Non-pigmented ciliary epithelial cell (primary cell): ENCODE measurements around the gene COL6A2.

Experiments
- DNase-seq: peaks from one replicate; pipeline ENCODE4 v3.0.0-alpha.2; 2010; ENCODE audit warnings: low read depth

Gene COL6A2

GRCh38 chr21:46114963-46115362 lies 17.1 kb downstream of the COL6A2 start:
- no peak for DNase-seq

- DNase-seq, result no peak
Measured at GRCh38 chr21:46115441-46116188, 17.7 kb downstream of the COL6A2 start.

- no peak for DNase-seq
Measured at GRCh38 chr21:46116189-46116775, 18.4 kb downstream of the COL6A2 start.

- no peak for DNase-seq
Measured at GRCh38 chr21:46116776-46117585, 19.1 kb downstream of the COL6A2 start.

- no peak for DNase-seq
Measured at GRCh38 chr21:46117586-46118315, 19.8 kb downstream of the COL6A2 start.

- no peak for DNase-seq
Measured at GRCh38 chr21:46118316-46119143, 20.6 kb downstream of the COL6A2 start.

- no peak for DNase-seq
Measured at GRCh38 chr21:46119144-46119636, 21.3 kb downstream of the COL6A2 start.

GRCh38 chr21:46119637-46120271 lies 21.8 kb downstream of the COL6A2 start:
- DNase-seq, result no peak

- DNase-seq, result no peak
Measured at GRCh38 chr21:46120301-46121285, 22.7 kb downstream of the COL6A2 start.

GRCh38 chr21:46121286-46122221 lies 23.6 kb downstream of the COL6A2 start:
- DNase-seq, result no peak

- DNase-seq, result peak; percentile 65
Measured at GRCh38 chr21:46122237-46122671, 24.3 kb downstream of the COL6A2 start.

- DNase-seq, result no peak
Measured at GRCh38 chr21:46122758-46123683, 25.1 kb downstream of the COL6A2 start.

GRCh38 chr21:46124083-46124925 lies 26.4 kb downstream of the COL6A2 start:
- no peak for DNase-seq

- DNase-seq, result no peak
Measured at GRCh38 chr21:46124926-46125845, 27.3 kb downstream of the COL6A2 start.

GRCh38 chr21:46125846-46126301 lies 28.0 kb downstream of the COL6A2 start:
- DNase-seq, result no peak
